GM18870 (cell line): ENCODE data around the gene TRAK1.

Source experiments
- ATAC-seq: cut with Tn5 transposase; IDR thresholded peaks from one replicate; pipeline ENCODE4 v1.9.1; 2021; ENCODE audit warnings: moderate library complexity; ENCODE audit not compliant: unreplicated experiment

Gene TRAK1

GRCh38 chr3:42198709-42199108 lies 107.6 kb downstream of the TRAK1 start:
- ATAC-seq, result no peak

- ATAC-seq, result no peak
Measured at GRCh38 chr3:42202217-42202865, 111.2 kb downstream of the TRAK1 start.

- no peak for ATAC-seq
Measured at GRCh38 chr3:42204867-42205599, 113.9 kb downstream of the TRAK1 start.

DNA sequence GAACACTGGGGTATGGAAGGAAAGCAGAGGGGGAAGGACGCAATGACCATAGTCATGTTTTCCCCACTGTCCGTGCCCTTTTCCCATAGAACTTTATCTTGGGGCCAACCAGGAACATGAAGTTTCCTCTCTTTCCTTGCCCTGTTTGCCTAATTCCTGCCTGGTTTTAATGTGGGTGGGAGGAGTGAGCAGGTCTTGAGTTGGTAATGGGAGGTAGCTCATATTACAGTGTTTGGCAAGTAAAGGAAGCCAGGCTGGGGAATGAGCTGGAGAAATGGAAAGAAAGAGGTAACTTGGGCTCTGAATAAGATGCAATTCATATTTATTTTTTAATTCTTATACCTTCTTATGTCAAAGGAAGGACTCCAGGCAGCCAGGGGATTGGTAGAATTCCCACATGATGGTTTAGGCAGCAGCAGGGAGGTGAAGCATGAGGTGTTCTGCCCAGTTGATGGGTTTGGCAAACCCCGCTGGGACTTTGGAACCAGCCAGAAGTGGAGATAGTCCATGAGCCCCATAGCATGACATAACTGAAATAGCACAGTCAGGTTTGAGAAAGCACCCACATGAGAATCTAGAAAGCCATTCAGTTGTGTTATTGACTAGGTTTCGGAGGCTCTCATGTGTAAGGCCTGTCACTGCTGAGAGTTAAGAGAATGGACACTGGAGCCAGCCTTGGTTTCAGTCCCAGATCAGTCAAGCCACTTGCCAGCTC lies 114.8 kb downstream of the TRAK1 start:
- peak; percentile 87 for ATAC-seq

DNA sequence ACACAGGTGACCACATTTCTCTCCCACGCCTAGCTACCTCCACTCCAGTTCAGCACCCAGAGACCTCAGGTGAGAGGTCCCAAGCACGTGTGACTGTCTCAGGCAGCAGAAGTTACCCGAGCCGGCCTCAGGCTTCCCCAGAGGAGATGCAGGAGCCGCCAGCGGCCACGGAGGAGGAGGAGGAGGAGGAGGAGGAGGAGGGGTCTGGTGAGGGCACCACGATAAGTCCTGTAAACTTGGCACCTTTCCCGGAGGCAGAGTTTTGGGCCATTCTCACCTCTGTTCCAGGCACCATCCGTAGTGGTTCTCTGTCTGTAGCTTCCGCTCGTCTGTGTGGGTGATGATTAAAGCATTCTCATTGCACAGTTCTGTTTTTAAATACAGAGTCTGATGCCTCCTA lies 118.8 kb downstream of the TRAK1 start:
- no peak for ATAC-seq

DNA sequence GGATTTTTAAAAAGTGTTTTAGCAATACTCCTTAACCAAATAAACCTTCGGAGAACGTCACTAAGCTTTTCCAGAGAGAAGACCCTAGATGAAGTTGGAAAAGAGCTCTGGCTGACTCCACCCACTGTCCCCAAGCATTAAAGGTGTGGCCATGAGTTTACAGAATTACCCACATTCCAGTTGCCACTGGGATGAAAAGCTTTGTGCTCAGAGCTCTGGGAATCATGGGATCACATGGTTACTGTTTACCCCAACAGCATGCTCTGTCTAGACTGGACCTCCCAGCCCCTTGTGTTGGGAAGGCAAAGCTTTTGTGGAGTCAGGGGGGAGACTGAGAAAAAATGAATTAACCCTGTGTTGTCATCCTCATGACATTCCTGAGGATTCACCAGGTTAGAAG lies 119.6 kb downstream of the TRAK1 start:
- no peak for ATAC-seq

- ATAC-seq, result peak; percentile 39
Measured at GRCh38 chr3:42213417-42213816, 122.3 kb downstream of the TRAK1 start.

DNA sequence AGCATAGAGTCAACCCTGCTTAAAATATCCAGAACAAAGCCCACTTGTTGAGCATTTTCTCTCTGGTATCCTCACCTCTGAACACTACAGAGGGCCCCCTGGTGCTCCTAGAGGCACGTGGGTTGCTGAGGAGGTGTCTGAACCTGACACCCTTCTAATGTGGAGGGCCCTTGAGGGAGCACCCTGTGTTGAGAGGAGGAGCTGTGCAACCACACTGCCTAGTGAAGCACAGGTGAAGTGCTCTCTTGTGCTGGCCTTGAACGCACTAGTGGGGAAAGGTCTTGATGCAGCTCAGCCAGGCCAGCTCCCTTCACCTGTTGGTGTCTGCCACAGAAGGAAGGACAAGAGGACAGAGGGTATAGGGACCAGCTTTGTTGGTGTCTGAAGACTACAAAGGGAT lies 122.9 kb downstream of the TRAK1 start:
- ATAC-seq, result no peak

- no peak for ATAC-seq
Measured at GRCh38 chr3:42214565-42215283, 123.6 kb downstream of the TRAK1 start.

- no peak for ATAC-seq
Measured at GRCh38 chr3:42216302-42216701, 125.1 kb downstream of the TRAK1 start.

- ATAC-seq, result no peak
Measured at GRCh38 chr3:42216931-42217333, 125.8 kb downstream of the TRAK1 start.

- ATAC-seq, result no peak
Measured at GRCh38 chr3:42220436-42221121, 129.4 kb downstream of the TRAK1 start.

- ATAC-seq, result no peak
Measured at GRCh38 chr3:42222942-42223693, 132.0 kb downstream of the TRAK1 start.

GRCh38 chr3:42224178-42224577 lies 133.0 kb downstream of the TRAK1 start:
- no peak for ATAC-seq

GRCh38 chr3:42224658-42225421 lies 133.7 kb downstream of the TRAK1 start:
- ATAC-seq, result no peak

DNA sequence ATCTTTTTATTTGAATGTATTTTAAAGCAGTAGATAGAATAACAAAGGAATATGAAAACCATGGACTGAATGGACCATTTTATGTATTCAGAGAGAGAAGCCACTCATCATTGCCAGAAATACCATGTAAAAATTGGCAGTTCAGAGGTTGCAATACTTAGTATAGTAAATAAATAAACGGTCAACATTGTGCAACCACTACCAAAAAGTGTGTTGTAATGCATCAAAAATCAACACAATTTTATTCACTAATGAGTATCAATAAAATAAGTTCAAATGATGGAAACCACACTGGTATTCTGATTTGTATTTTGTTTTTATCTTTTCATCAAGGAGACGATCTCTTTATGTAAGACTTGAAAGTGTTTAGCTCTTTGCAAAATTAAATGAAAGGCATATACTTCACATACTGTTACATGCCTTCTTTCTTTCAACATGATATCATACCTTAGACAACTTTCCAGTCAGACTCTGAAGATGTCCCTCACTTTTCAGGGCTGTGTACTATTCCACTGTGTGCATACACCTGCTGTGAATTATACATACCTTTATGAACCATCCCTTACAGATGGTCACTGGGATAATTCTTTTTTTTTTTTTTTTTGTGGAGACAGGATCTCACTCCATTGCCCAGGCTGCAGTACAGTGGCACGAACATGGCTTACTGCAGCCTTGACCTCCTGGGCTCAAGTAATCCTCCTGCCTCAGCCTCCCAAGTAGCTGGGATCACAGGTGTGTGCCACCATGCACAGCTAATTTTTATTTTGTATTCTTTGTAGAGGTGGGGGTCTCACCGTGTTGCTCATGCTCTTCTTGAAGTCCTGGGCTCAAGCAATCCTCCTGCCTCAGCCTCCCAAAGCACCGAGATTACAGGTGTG lies 134.6 kb downstream of the TRAK1 start:
- no peak for ATAC-seq

DNA sequence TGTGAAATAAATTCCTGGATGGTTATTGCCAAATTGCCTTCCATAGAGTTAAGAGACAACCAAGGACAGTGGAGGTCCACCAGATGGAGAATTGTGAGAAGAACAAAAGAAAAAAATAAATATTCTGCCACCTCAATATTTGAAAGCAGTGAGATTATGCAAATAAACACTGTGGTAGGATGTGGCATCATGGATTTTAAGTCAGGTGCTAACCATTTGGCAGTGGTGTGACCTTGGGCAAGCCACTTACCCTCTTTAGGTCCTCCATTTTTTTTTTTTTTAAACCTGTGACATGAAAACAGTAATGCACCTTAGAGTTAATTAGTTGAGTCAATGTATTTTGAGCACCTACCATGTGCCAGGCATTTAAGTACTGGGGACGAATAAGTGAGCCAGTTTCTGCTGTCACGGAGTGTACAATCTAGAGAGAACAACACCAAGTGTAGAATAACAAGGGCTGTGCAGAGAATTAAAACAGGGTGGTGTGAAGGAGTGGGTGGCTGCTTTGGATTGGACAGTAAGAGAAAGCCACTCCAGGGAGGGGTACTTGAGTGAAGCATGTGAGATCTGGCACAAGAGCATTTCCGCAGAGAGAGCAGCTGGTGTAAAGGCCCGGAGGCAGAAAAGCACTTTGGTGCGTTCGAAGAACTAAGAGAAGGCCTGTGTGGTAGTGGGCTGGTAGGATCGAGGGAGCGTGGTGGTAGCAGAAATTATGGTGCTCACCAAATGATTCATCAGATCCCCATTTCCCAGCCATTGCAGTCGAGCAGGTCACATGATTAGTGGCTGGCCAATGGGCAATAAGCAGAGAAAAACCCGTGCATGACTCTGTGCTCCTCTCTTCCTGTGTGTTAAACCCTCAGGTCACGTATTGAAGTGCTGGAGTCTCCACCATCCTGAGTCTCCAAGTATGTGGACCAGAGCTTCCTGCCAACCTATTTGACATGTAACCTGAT lies 135.6 kb downstream of the TRAK1 start:
- no peak for ATAC-seq
